K562 (cell line): ENCODE measurements around the gene P3H1. TPM values are rescaled to one million over a fixed set of nuclear protein-coding genes. Genes with fewer than 3 reads are reported as not detected.

Experiments
- ARNT ChIP-seq, 2 experiments: fragments of 450-650 bp; IDR thresholded peaks; 2 replicates each; pipeline ENCODE4 v1.6.1; 2016; ENCODE audit warnings: mild to moderate bottlenecking in 1 of 2
- ASH1L ChIP-seq: fragments of 450-650 bp; IDR thresholded peaks from 2 replicates; pipeline ENCODE4 v1.6.1; 2018; ENCODE audit warnings: borderline replicate concordance, mild to moderate bottlenecking, low read depth; ENCODE audit not compliant: partially characterized antibody
- BCOR ChIP-seq: fragments of 450-650 bp; IDR thresholded peaks from 2 replicates; pipeline ENCODE4 v1.6.1; 2016
- ELF1 ChIP-seq: fragments of 200-800 bp; sonication (Bioruptor generic); IDR thresholded peaks from 2 replicates; pipeline ENCODE4 v1.6.1; 2016; ENCODE audit warnings: missing genetic modification characterization, missing compliant biosample characterization
- ESRRB ChIP-seq: fragments of 250-450 bp; sonication (Bioruptor Pico); IDR thresholded peaks from 2 replicates; pipeline ENCODE4 v1.5.0; 2020; ENCODE audit warnings: mild to moderate bottlenecking, moderate library complexity, borderline replicate concordance
- ETV1 ChIP-seq: fragments of 450-650 bp; conservative IDR thresholded peaks from 2 replicates; pipeline ENCODE4 v1.6.1; 2016; ENCODE audit warnings: missing genetic modification characterization, control low read depth, low read depth, missing compliant biosample characterization
- FUS ChIP-seq: fragments of 200-400 bp; formaldehyde crosslinking; optimal IDR thresholded peaks from 2 replicates; pipeline ENCODE3; 2017; ENCODE audit warnings: low read depth, low read length
- GABPA ChIP-seq: fragments of 200-800 bp; sonication (Bioruptor generic); conservative IDR thresholded peaks from 2 replicates; pipeline ENCODE4 v1.6.1; 2016; ENCODE audit warnings: low read depth, missing genetic modification characterization, missing compliant biosample characterization
- IRF2 ChIP-seq: sonication (generic); formaldehyde crosslinking; IDR thresholded peaks from 2 replicates; pipeline ENCODE4 v1.8.1; 2022; ENCODE audit warnings: mild to moderate bottlenecking, missing genetic modification reagents
- L3MBTL2 ChIP-seq: fragments of 450-650 bp; IDR thresholded peaks from 2 replicates; pipeline ENCODE4 v1.6.1; 2016; ENCODE audit warnings: mild to moderate bottlenecking, moderate library complexity
- NBN ChIP-seq: fragments of 450-650 bp; IDR thresholded peaks from 2 replicates; pipeline ENCODE4 v1.6.1; 2016; ENCODE audit warnings: low read depth, mild to moderate bottlenecking
- NRF1 ChIP-seq, 2 experiments: fragments of 450-650 bp; IDR thresholded peaks in 1 of 2; conservative IDR thresholded peaks in 1 of 2; 2 replicates each; pipeline ENCODE4 v1.6.1; 2014; ENCODE audit warnings: mild to moderate bottlenecking in 2 of 2
- PRPF4 ChIP-seq: fragments of 200-400 bp; formaldehyde crosslinking; IDR thresholded peaks from one replicate; pipeline ENCODE4 v1.6.1; 2017; ENCODE audit warnings: low read length, low read depth, mild to moderate bottlenecking; ENCODE audit not compliant: insufficient read depth, poor library complexity, severe bottlenecking
- SMC3 ChIP-seq: conservative IDR thresholded peaks from 2 replicates; pipeline ENCODE4 v1.6.1; 2011; ENCODE audit warnings: low read depth, low read length, improper control_type of control experiment; ENCODE audit not compliant: insufficient read depth
- SPI1 ChIP-seq: IDR thresholded peaks from 2 replicates; pipeline ENCODE4 v1.6.1; 2011; ENCODE audit warnings: low read depth, low read length, control low read depth, borderline replicate concordance
- TCF7 ChIP-seq: sonication (generic); IDR thresholded peaks from 2 replicates; pipeline ENCODE4 v1.6.1; 2016; ENCODE audit warnings: antibody characterized with exemption, borderline replicate concordance
- ZNF146 ChIP-seq: IDR thresholded peaks from one replicate; pipeline ENCODE4 v1.6.1; 2018; ENCODE audit warnings: missing compliant biosample characterization; ENCODE audit not compliant: unreplicated experiment
- ZSCAN32 ChIP-seq: fragments of 450-650 bp; formaldehyde crosslinking; IDR thresholded peaks from 2 replicates; pipeline ENCODE4 v1.4.0; 2020; ENCODE audit warnings: mild to moderate bottlenecking, moderate library complexity
- polyA plus RNA-seq, 8 experiments: library from polyadenylated mRNA; depleted of rRNA in 4 of 8; stranded (reverse) in 5 of 8; unstranded in 3 of 8; fragments of >200 nt; fragmentation: Nextera tagmentation in 2 of 8; fragmentation: Illumina TruSeq in 1 of 8; extraction: Ambion mirVana in 2 of 8; extraction: Trizol in 1 of 8; gene quantifications; 2 replicates each; pipeline versions ENCODE4 v1.2.1 to v1.2.3, GENCODE V29; 2011 to 2014; ENCODE audit warnings: inconsistent platforms in 1 of 8, missing spikeins in 1 of 8
- total RNA-seq, 7 experiments: library from RNA; depleted of rRNA in 6 of 7; stranded (reverse); fragments of >200 nt in 6 of 7; fragmentation: Illumina TruSeq in 2 of 7; extraction: Trizol in 2 of 7; gene quantifications; 2 replicates each; pipeline versions ENCODE4 v1.2.1 to v1.2.3, GENCODE V29; 2011 to 2021; ENCODE audit warnings: low replicate concordance in 1 of 7
- TF ChIP-seq, protein P1 (sequence below), 2 experiments: fragments of 450-650 bp in 1 of 2; sonication (generic) in 1 of 2; formaldehyde crosslinking in 1 of 2; IDR thresholded peaks; 2 replicates each; pipeline versions ENCODE4 v1.7.1 to v1.9.0; 2016 to 2022; ENCODE audit warnings: inconsistent platforms in 1 of 2, mild to moderate bottlenecking in 1 of 2, missing genetic modification reagents in 1 of 2

The P3H1 gene
- total and polyA plus RNA-seq, 9 of the 15 experiments (the other 6 are each of a cell fraction or from before 2014, with no cell fraction given) = 1.7 to 81.7 (median 45.7) TPM

DNA sequence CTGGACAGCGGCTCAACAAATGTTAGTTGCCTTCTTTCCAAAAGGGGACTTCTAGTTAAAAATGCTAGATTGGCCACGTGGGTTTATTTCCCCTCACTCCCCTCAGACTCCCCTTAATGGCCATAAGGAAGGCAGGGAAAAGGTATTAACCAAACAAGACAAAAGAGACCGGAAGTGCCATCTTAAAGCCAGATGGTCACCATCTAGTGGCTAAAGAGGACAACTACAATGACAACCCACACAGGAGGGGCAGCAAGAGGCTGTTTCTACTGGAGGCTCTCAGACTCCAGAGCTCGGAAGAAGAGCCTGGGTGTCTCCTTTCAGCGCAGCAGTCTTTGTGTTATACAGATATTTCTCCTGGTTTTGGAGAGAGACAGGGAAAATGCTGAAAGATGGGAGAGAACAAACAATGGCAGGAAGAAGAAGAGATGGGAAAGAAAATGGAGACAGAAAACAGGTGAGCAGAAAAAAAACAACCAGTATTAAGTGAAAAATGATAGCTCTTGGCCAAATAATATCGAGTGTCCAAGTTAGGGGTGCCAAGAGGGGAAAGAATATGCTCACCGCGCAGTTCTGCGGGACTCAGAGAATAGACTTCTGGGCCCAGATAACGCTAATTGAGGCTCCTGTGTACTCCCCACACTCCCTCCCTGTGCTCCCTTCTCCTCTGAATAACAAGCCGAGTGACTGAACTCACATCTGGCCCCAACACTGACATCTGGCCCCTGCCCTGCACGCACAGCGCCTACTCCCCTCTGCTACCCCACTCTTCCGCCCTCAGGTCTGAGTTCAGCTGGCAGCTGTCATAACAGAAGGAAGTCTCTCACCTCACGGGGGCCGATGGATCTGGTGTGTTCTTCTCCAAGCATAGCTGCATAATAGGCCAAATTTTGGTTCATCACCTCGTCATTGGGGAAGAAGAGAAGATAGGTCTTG, 9.6 kb downstream of the P3H1 start (continued):
- TF ChIP-seq L3MBTL2 (peak; percentile 21; the same call in 1 of the 2 replicates), ASH1L (no peak), GABPA (tag) (peak; percentile 79), ZSCAN32 (CRISPR knock-in tag) (no peak), ESRRB (CRISPR knock-in tag) (no peak), ZNF146 (CRISPR knock-in tag) (no peak), TCF7 (no peak), ARNT (IDR thresholded peaks at IDR 0.05) (0 out of 4 replicates have a peak, but pooled peaks of 1 of the 2 experiments have one; percentile 40), BCOR (no peak), FUS (no peak), NRF1 (conservative IDR thresholded peaks at IDR 0.05 in 1 of 2, IDR thresholded peaks at IDR 0.05 in 1 of 2) (no peak), IRF2 (CRISPR knock-in tag) (no peak), PRPF4 (no peak), ELF1 (tag) (peak; percentile 89), NBN (no peak), SMC3 (peak; percentile 65), SPI1 (peak; percentile 60; the same call in 1 of the 2 replicates), ETV1 (tag) (peak; percentile 96)
- TF ChIP-seq, protein P1, sequence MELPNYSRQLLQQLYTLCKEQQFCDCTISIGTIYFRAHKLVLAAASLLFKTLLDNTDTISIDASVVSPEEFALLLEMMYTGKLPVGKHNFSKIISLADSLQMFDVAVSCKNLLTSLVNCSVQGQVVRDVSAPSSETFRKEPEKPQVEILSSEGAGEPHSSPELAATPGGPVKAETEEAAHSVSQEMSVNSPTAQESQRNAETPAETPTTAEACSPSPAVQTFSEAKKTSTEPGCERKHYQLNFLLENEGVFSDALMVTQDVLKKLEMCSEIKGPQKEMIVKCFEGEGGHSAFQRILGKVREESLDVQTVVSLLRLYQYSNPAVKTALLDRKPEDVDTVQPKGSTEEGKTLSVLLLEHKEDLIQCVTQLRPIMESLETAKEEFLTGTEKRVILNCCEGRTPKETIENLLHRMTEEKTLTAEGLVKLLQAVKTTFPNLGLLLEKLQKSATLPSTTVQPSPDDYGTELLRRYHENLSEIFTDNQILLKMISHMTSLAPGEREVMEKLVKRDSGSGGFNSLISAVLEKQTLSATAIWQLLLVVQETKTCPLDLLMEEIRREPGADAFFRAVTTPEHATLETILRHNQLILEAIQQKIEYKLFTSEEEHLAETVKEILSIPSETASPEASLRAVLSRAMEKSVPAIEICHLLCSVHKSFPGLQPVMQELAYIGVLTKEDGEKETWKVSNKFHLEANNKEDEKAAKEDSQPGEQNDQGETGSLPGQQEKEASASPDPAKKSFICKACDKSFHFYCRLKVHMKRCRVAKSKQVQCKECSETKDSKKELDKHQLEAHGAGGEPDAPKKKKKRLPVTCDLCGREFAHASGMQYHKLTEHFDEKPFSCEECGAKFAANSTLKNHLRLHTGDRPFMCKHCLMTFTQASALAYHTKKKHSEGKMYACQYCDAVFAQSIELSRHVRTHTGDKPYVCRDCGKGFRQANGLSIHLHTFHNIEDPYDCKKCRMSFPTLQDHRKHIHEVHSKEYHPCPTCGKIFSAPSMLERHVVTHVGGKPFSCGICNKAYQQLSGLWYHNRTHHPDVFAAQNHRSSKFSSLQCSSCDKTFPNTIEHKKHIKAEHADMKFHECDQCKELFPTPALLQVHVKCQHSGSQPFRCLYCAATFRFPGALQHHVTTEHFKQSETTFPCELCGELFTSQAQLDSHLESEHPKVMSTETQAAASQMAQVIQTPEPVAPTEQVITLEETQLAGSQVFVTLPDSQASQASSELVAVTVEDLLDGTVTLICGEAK (IDR thresholded peaks at IDR 0.05) = peak; percentile 28; the same call in 1 of the 2 replicates
- TF ChIP-seq, protein P1 (CRISPR knock-in tag; IDR thresholded peaks at IDR 0.05) = no peak
